Endodermal cell (in vitro differentiated cells): ENCODE measurements around the gene PDE8B. TPM values are rescaled to one million over a fixed set of nuclear protein-coding genes. Genes with fewer than 3 reads are reported as not detected.
"Not testable (repeated sequence)": the region's sequence is repeated elsewhere in the genome, so short reads cannot be mapped to it uniquely, and the experiment has no call there.

Source experiments
- DNase-seq: peaks from one replicate; pipeline ENCODE4 v3.0.0-alpha.2; 2017
- H3K27ac ChIP-seq: 2 replicates; pipeline ENCODE4 v1.5.1; 2013; ENCODE audit warnings: mild to moderate bottlenecking, low read depth, low read length, moderate library complexity
- H3K27me3 ChIP-seq: 2 replicates; pipeline ENCODE4 v1.6.1; 2013; ENCODE audit warnings: mild to moderate bottlenecking, low read length, moderate library complexity; ENCODE audit not compliant: insufficient read depth, control insufficient read depth, poor library complexity, severe bottlenecking
- H3K36me3 ChIP-seq: 2 replicates; pipeline ENCODE4 v1.7.0; 2013; ENCODE audit warnings: mild to moderate bottlenecking, low read length, moderate library complexity; ENCODE audit not compliant: control insufficient read depth, insufficient read depth
- H3K4me1 ChIP-seq: one replicate; pipeline ENCODE4 v1.7.0; 2013; ENCODE audit warnings: low read length; ENCODE audit not compliant: control insufficient read depth, insufficient read depth
- H3K4me3 ChIP-seq: 2 replicates; pipeline ENCODE4 v1.5.1; 2013; ENCODE audit warnings: mild to moderate bottlenecking, low read length, moderate library complexity
- H3K9ac ChIP-seq: 2 replicates; pipeline ENCODE4 v1.6.1; 2013; ENCODE audit warnings: mild to moderate bottlenecking, low read length, moderate library complexity; ENCODE audit not compliant: poor library complexity, severe bottlenecking; ENCODE audit errors: extremely low read depth
- H3K9me3 ChIP-seq: 2 replicates; pipeline ENCODE4 v1.6.1; 2013; ENCODE audit warnings: mild to moderate bottlenecking, low read length, moderate library complexity; ENCODE audit not compliant: control insufficient read depth
- H3K27ac Mint-ChIP-seq: 2 replicates; pipeline ENCODE4 v1.8.0; 2020; ENCODE audit warnings: mixed read lengths
- H3K27me3 Mint-ChIP-seq: 2 replicates; pipeline ENCODE4 v1.8.0; 2021; ENCODE audit warnings: mild to moderate bottlenecking, mixed read lengths; ENCODE audit not compliant: insufficient read depth
- H3K36me3 Mint-ChIP-seq: 2 replicates; pipeline ENCODE4 v1.8.0; 2020; ENCODE audit warnings: low read depth, mixed read lengths
- H3K4me1 Mint-ChIP-seq: 2 replicates; pipeline ENCODE4 v1.8.0; 2020; ENCODE audit warnings: mixed read lengths
- H3K4me3 Mint-ChIP-seq: 2 replicates; pipeline ENCODE4 v1.8.0; 2020; ENCODE audit warnings: mild to moderate bottlenecking, moderate library complexity, mixed read lengths
- H3K9me3 Mint-ChIP-seq: 2 replicates; pipeline ENCODE4 v1.8.0; 2020; ENCODE audit warnings: mild to moderate bottlenecking, mixed read lengths
- WGBS, 2 experiments: methylation state at CpG; one replicate each; pipeline versions ENCODE4 v1.1.5 to v1.1.7; 2013; ENCODE audit warnings: missing lambda C conversion rate in 2 of 2, mixed read lengths in 1 of 2; ENCODE audit not compliant: insufficient coverage in 1 of 2, insufficient read length in 1 of 2; 5-methylcytosine and 5-hydroxymethylcytosine counted together
- total RNA-seq, 2 donors: library from RNA; stranded (reverse); fragmentation: NEBNext Ultra II Directional in 1 of 2; extraction: Animal tissue kit (Norgen Biotek cat#: 25700) in 1 of 2; gene quantifications; 2 replicates in 1 of 2; 3 replicates in 1 of 2; pipeline ENCODE4 v1.2.1, GENCODE V29; 2021
- TF ChIP-seq, protein P1 (sequence below): fragments of 200-600 bp; sonication (generic); conservative IDR thresholded peaks from 2 replicates; pipeline ENCODE4 v1.5.0; 2021; ENCODE audit warnings: antibody characterized with exemption, mild to moderate bottlenecking

The PDE8B gene
- total RNA-seq, 2 donors from 2014 or later: 0.20 to 0.51 TPM

DNA sequence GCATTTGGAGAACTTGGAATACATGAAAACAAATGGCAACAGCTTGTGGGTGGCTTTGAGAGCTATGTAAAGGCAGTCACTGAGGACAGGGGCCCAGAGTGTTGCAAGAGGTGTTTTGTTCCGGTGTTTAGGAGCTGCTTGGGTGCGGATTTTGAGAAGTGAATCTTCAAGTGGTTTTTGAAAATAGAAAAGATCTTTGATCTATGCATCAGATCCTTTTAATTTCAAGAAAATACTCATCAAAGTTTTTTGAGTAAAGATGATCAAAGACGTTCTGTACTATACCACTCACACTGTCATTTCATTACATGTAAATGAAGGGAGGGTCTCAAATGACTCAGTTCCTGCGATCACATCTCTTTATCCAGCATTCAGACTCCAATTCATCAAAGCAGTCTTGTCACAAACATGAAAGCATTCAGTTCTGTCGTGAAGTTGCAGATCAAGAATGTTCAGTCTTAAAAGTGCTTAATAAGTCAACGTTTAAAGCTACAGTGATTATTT, 169.1 kb downstream of the PDE8B start:
- Histone ChIP-seq H3K9ac (no peak overlapping the region), H3K36me3 (no peaks in the 10 kb centered on the region), H3K27me3 (no peaks in the 10 kb centered on the region), H3K9me3 (no peaks in the 10 kb centered on the region), H3K27ac (no peak overlapping the region), H3K4me3 (no peak overlapping the region), H3K4me1 (no peaks in the 10 kb centered on the region)
- no peak overlapping the region for H3K27ac Mint-ChIP-seq
- no peak overlapping the region for H3K4me3 Mint-ChIP-seq
- H3K27me3 Mint-ChIP-seq: no peaks in the 10 kb centered on the region
- H3K36me3 Mint-ChIP-seq: no peaks in the 10 kb centered on the region
- no peaks in the 10 kb centered on the region for H3K9me3 Mint-ChIP-seq
- WGBS, 2 experiments: 77 to 84% methylated on average over 2 to 6 of the region's 6 CpGs
- H3K4me1 Mint-ChIP-seq: peaks cover 11% of the 10 kb centered on the region
- no peak for DNase-seq
- TF ChIP-seq, protein P1, sequence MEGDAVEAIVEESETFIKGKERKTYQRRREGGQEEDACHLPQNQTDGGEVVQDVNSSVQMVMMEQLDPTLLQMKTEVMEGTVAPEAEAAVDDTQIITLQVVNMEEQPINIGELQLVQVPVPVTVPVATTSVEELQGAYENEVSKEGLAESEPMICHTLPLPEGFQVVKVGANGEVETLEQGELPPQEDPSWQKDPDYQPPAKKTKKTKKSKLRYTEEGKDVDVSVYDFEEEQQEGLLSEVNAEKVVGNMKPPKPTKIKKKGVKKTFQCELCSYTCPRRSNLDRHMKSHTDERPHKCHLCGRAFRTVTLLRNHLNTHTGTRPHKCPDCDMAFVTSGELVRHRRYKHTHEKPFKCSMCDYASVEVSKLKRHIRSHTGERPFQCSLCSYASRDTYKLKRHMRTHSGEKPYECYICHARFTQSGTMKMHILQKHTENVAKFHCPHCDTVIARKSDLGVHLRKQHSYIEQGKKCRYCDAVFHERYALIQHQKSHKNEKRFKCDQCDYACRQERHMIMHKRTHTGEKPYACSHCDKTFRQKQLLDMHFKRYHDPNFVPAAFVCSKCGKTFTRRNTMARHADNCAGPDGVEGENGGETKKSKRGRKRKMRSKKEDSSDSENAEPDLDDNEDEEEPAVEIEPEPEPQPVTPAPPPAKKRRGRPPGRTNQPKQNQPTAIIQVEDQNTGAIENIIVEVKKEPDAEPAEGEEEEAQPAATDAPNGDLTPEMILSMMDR: no peak

DNA sequence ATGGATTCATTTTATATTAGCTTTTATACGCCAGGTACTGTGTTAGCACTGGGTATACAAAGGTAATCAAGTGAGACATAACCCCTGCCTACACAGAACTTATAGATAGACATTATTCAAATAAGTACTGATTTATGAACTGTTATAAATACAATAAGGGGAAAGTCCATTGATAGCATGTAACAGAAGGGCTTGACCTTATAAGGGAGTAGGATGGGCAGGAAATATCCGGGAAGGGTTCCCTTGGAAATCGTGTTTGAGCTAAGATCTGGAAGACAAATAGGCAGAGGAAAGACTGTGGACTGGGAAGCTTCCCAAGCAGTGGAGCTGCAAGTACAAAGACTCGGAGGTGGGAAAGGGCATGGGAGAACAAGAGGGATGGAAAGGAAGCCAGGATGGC, 170.2 kb downstream of the PDE8B start:
- H3K4me1 Mint-ChIP-seq: peaks cover 11% of the 10 kb centered on the region

DNA sequence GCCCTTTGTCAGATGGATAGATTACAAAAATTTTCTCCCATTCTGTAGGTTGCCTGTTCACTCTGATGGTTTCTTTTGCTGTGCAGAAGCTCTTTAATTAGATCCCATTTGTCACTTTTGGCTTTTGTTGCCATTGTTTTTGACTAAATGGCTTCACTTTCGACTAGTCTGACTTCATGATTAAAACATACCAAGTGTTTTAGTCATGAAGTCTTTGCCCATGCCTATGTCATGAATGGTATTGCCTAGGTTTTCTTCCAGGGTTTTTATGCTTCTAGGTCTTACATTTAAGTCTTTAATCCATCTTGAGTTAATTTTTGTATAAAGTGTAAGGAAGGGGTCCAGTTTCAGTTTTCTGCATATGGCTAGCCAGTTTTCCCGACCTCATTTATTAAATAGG, 172.9 kb downstream of the PDE8B start:
- H3K27ac Mint-ChIP-seq: not testable (repeated sequence)

More for the DNA sequence above, 170.2 kb downstream of the PDE8B start:
- no peaks in the 10 kb centered on the region for H3K9me3 Mint-ChIP-seq
- H3K36me3 Mint-ChIP-seq: no peaks in the 10 kb centered on the region
- H3K27me3 Mint-ChIP-seq: no peaks in the 10 kb centered on the region
- Histone ChIP-seq H3K9ac (no peak overlapping the region), H3K27me3 (no peaks in the 10 kb centered on the region), H3K4me3 (no peak overlapping the region), H3K36me3 (no peaks in the 10 kb centered on the region), H3K4me1 (no peaks in the 10 kb centered on the region), H3K27ac (no peak overlapping the region), H3K9me3 (no peaks in the 10 kb centered on the region)
- 76 to 80% methylated on average over 3 to 4 of the region's 4 CpGs for WGBS, 2 experiments
- H3K4me3 Mint-ChIP-seq: no peak overlapping the region
- TF ChIP-seq, protein P1: no peak
- no peak for DNase-seq
- H3K27ac Mint-ChIP-seq: no peak overlapping the region

DNA sequence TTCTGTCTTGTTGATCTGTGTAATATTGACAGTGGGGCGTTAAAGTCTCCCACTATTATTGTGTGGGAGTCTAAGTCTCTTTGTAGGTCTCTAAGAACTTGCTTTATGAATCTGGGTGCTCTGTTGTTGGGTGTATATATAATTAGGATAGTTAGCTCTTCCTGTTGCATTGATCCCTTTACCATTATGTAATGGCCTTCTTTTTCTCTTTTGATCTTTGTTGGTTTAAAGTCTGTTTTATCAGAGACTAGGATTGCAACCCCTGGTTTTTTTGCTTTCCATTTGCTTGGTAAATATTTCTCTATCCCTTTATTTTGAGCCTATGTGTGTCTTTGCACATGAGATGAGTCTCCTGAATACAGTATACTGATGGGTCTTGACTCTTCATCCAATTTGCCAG, 175.9 kb downstream of the PDE8B start:
- not testable (repeated sequence) for DNase-seq, H3K36me3 Mint-ChIP-seq, H3K27me3 ChIP-seq, H3K4me3 Mint-ChIP-seq, H3K9me3 Mint-ChIP-seq, H3K4me1 ChIP-seq, H3K9me3 ChIP-seq, H3K27ac ChIP-seq, H3K36me3 ChIP-seq, H3K27me3 Mint-ChIP-seq, H3K27ac Mint-ChIP-seq, H3K4me1 Mint-ChIP-seq, H3K4me3 ChIP-seq, H3K9ac ChIP-seq
- 94% methylated on average over 1 of the region's 1 CpG; no CpG with 5 or more reads in 1 of the 2 experiments for WGBS, 2 experiments

More for the DNA sequence above, 172.9 kb downstream of the PDE8B start:
- not testable (repeated sequence) for H3K9me3 Mint-ChIP-seq, DNase-seq, H3K9me3 ChIP-seq, H3K27me3 Mint-ChIP-seq, H3K27me3 ChIP-seq, H3K36me3 Mint-ChIP-seq, H3K9ac ChIP-seq, H3K4me1 Mint-ChIP-seq, H3K4me1 ChIP-seq, H3K27ac ChIP-seq, H3K36me3 ChIP-seq, H3K4me3 Mint-ChIP-seq, H3K4me3 ChIP-seq
- WGBS, 2 experiments: 90 to 94% methylated on average over 1 to 2 of the region's 2 CpGs
